Psoas muscle (tissue), 8 donors: ENCODE data around the gene VWC2. TPM values are rescaled to one million over a fixed set of nuclear protein-coding genes. Genes with fewer than 3 reads are reported as not detected.

ENCODE experiments used
- ATAC-seq, 4 donors: fragments of 200-7000 bp; cut with Tn5 transposase; one replicate each; pipeline ENCODE4 v1.9.1; 2020; ENCODE audit warnings: moderate library complexity in 3 of 4, mild to moderate bottlenecking in 2 of 4
- DNase-seq, 2 donors: peaks; one replicate each; pipeline ENCODE4 v3.0.0-alpha.2; 2020
- H3K27ac ChIP-seq: fragments of 200-600 bp; one replicate; pipeline ENCODE4 v1.8.0; 2022
- H3K27me3 ChIP-seq, 3 donors: fragments of 200-600 bp in 1 of 3; one replicate each; pipeline versions ENCODE4 v1.6.1 to v1.8.0; 2013 to 2022; ENCODE audit warnings: low read length in 2 of 3, mild to moderate bottlenecking in 2 of 3, moderate library complexity in 1 of 3; ENCODE audit not compliant: insufficient read depth in 3 of 3
- H3K36me3 ChIP-seq, 2 donors: fragments of 200-600 bp in 1 of 2; one replicate each; pipeline versions ENCODE4 v1.6.1 to v1.8.0; 2013 to 2022; ENCODE audit warnings: low read depth in 1 of 2, mild to moderate bottlenecking in 1 of 2, moderate library complexity in 1 of 2; ENCODE audit not compliant: insufficient read depth in 1 of 2
- H3K4me1 ChIP-seq: fragments of 200-600 bp; one replicate; pipeline ENCODE4 v1.8.0; 2022
- H3K4me3 ChIP-seq: fragments of 200-600 bp; one replicate; pipeline ENCODE4 v1.8.0; 2022; ENCODE audit warnings: mild to moderate bottlenecking
- H3K9me3 ChIP-seq: fragments of 200-600 bp; one replicate; pipeline ENCODE4 v1.8.0; 2022
- WGBS, 3 donors: extraction: QIAGEN DNeasy Blood & Tissue Kit; methylation state at CpG; one replicate each; pipeline versions ENCODE4 v1.1.6 to v1.1.7; 2013; 5-methylcytosine and 5-hydroxymethylcytosine counted together
- intact Hi-C, 2 donors: fragments of 100-400 bp; cut with DNase I; formaldehyde crosslinking; loops; one replicate each; pipeline versions ENCODE4 v1.11.0 to v1.14.2; 2022
- polyA plus RNA-seq, 3 donors: library from polyadenylated mRNA; stranded (reverse); fragments of 200-250 nt; gene quantifications; one replicate each; pipeline ENCODE4 v1.2.3, GENCODE V29; 2013
- total RNA-seq, 4 donors: library from RNA; stranded (reverse); fragmentation: NEBNext Ultra II Directional in 2 of 4; extraction: Animal tissue kit (Norgen Biotek cat#: 25700) in 2 of 4; gene quantifications; one replicate each; pipeline versions ENCODE4 v1.2.1 to v1.2.4, GENCODE V29; 2021 to 2023
- TF ChIP-seq, protein P1 (sequence below): fragments of 200-600 bp; IDR thresholded peaks from one replicate; pipeline ENCODE4 v1.8.0; 2022; ENCODE audit warnings: antibody characterized with exemption
- donor health status: healthy with polysubstance abuse.
- donor health status: DM: no; HTN: no; CAD: no; lungs with moderate emphysema.
- donor health status: Bipolar disorder and iron deficiency.
- donor health status: healthy.
- donor health status: DM: yes; HTN: yes; CAD: no.
- donor health status: DM: no; HTN: no; CAD: no.
- donor health status: DM: no; HTN: no; CAD: no.
- donor health status: DM: yes; HTN: yes; CAD: no.

The VWC2 gene
- total and polyA plus RNA-seq, 7 donors = under 0.01 to 0.01 TPM; not detected in 5

DNA sequence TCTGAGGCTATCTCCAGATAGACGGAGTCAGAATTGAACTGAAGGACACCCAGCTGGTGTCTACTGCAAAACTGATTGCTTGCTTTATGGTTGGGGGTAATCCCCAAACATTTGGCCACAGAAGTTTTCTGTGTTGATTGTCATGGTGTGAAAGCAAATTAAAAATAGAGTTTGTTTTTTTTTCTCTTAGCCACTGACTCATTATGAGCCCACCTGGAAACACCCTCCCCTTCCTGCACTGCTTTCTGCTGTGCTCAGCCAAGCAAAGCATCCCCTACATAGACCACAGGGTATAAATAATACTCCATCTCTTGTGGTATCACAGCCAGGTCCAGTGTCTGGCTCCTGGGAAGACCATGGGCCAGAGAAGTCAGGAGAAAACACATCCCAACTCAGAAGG is 6.5 kb upstream of the VWC2 start:
- 72 to 88% (median 81%) methylated on average over 1 of the region's 1 CpG for WGBS, 3 donors
- Histone ChIP-seq H3K36me3 (no peaks in the 10 kb centered on the region), H3K27me3 (peaks cover 0 to 5% (median 4%) of the 10 kb centered on the region in 3 donors), H3K4me3 (no peak overlapping the region), H3K4me1 (no peaks in the 10 kb centered on the region), H3K9me3 (no peaks in the 10 kb centered on the region), H3K27ac (no peak overlapping the region)
- TF ChIP-seq, protein P1, sequence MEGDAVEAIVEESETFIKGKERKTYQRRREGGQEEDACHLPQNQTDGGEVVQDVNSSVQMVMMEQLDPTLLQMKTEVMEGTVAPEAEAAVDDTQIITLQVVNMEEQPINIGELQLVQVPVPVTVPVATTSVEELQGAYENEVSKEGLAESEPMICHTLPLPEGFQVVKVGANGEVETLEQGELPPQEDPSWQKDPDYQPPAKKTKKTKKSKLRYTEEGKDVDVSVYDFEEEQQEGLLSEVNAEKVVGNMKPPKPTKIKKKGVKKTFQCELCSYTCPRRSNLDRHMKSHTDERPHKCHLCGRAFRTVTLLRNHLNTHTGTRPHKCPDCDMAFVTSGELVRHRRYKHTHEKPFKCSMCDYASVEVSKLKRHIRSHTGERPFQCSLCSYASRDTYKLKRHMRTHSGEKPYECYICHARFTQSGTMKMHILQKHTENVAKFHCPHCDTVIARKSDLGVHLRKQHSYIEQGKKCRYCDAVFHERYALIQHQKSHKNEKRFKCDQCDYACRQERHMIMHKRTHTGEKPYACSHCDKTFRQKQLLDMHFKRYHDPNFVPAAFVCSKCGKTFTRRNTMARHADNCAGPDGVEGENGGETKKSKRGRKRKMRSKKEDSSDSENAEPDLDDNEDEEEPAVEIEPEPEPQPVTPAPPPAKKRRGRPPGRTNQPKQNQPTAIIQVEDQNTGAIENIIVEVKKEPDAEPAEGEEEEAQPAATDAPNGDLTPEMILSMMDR = no peak
- intact Hi-C loops = no loop called here
- DNase-seq (no peak), ATAC-seq (no peak)

DNA sequence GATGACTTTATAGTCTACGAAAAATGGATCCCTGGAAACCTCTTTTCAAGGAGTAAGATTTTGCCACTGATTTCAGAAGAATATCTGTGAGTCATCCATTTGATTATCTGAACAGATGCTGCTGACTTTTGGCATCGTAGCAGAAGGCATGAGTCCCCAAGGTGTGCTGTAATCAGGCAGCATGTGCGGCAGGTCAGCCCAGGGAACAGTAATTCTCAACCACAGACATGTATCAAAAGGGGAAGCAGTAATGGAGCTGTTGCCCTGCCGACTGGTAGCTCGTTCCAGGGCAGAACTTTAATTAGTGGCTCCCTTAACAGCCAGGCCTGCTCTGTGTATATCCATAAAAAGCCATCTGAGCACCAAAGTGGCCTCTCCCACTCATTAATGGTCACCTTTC is 5.7 kb upstream of the VWC2 start:
- Histone ChIP-seq H3K27ac (no peak overlapping the region), H3K4me3 (no peak overlapping the region), H3K9me3 (no peaks in the 10 kb centered on the region), H3K4me1 (no peaks in the 10 kb centered on the region), H3K27me3 (peaks cover 0 to 12% (median 7%) of the 10 kb centered on the region in 3 donors), H3K36me3 (no peaks in the 10 kb centered on the region)
- intact Hi-C loops = no loop called here
- WGBS, 3 donors = 54 to 67% (median 57%) methylated on average over 5 of the region's 5 CpGs
- DNase-seq (no peak), ATAC-seq (no peak)
- TF ChIP-seq, protein P1 = no peak

DNA sequence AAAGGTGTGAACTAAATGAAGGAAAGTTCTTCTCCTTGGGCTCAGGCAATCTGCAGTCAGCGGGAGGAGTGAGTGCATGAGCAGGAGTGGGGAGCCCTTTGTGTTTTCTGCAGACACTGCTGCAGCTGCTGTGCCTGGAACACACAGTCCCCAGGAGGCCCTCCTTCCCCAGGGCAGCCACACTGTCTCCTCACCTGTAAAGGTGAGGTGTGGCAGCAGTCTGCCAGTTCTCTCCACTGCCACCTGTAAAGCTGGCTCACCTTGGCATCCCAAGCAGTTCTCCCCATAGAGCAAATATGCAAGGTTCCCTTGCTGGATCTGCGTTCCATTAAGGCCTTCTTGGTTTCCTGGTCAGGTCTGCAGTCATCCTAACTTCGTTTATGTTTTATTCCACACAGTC is 5.2 kb upstream of the VWC2 start:
- ATAC-seq = no peak
- intact Hi-C loops = no loop called here
- H3K4me1 ChIP-seq = no peaks in the 10 kb centered on the region

GRCh38 chr7:49768835-49769234 is 4.6 kb upstream of the VWC2 start:
- DNase-seq (no peak), ATAC-seq (no peak)
- no peaks in the 10 kb centered on the region for H3K9me3 ChIP-seq
- intact Hi-C loops = no loop called here
- no peaks in the 10 kb centered on the region for H3K4me1 ChIP-seq
- 41 to 67% (median 54%) methylated on average over 3 of the region's 3 CpGs for WGBS, 3 donors
- no peak overlapping the region for H3K4me3 ChIP-seq
- TF ChIP-seq, protein P1 = no peak
- H3K27ac ChIP-seq = no peak overlapping the region
- no peaks in the 10 kb centered on the region for H3K36me3 ChIP-seq
- peaks cover 1 to 23% (median 12%) of the 10 kb centered on the region in 3 donors for H3K27me3 ChIP-seq

More for the DNA sequence above, 5.2 kb upstream of the VWC2 start:
- Histone ChIP-seq H3K27ac (no peak overlapping the region), H3K4me3 (no peak overlapping the region), H3K27me3 (peaks cover 0 to 17% (median 8%) of the 10 kb centered on the region in 3 donors), H3K36me3 (no peaks in the 10 kb centered on the region), H3K9me3 (no peaks in the 10 kb centered on the region)
- no peak for DNase-seq
- WGBS, 3 donors = 67 to 82% (median 74%) methylated on average over 3 of the region's 3 CpGs
- TF ChIP-seq, protein P1 = no peak

GRCh38 chr7:49769285-49769857 is 4.1 kb upstream of the VWC2 start:
- no peak for DNase-seq
- intact Hi-C loops = no loop called here
- Histone ChIP-seq H3K27ac (no peak overlapping the region), H3K27me3 (peaks cover 3 to 28% (median 17%) of the 10 kb centered on the region in 3 donors), H3K36me3 (no peaks in the 10 kb centered on the region), H3K9me3 (no peaks in the 10 kb centered on the region), H3K4me1 (peaks cover 3% of the 10 kb centered on the region), H3K4me3 (no peak overlapping the region)
- TF ChIP-seq, protein P1 = no peak
- ATAC-seq = no peak
